Heart left ventricle (tissue), 13 donors: Measurements from ENCODE around the gene FAM3A.

Source experiments
- POLR2A ChIP-seq, 2 donors: fragments of 450-650 bp; IDR thresholded peaks; one replicate each; pipeline ENCODE4 v1.6.1; 2017; ENCODE audit warnings: antibody characterized with exemption in 2 of 2, mild to moderate bottlenecking in 2 of 2, moderate library complexity in 2 of 2
- TF ChIP-seq, protein P1 (sequence below), 12 donors: fragments of 200-600 bp; sonication (generic) in 4 of 12; IDR thresholded peaks; one replicate each; pipeline versions ENCODE4 v1.5.0 to v1.8.0; 2018 to 2022; ENCODE audit warnings: antibody characterized with exemption in 12 of 12, mild to moderate bottlenecking in 5 of 12
- donor health status: ischemic (EF 13 %, LVEDD 7.1; RV severe dilation, severe dysfunction).
- donor health status: DM: no; HTN: yes; CAD: no.
- donor health status: DM: no; HTN: no; CAD: no.
- donor health status: ischemic (EF 25% LVEDD 6.9; RV normal size, moderate dysfunction).
- donor health status: ischemic (EF 25% LVEDD 5.7; RV mildly dilated, moderate dysfunction).
- donor health status: ischemic (EF 35%, LVEDD 5.7; RV mildly dilated, moderate dysfunction).
- donor health status: nonischemic (EF 11% LVEDD 7.7; RV severe dilation, severe dysfunction).
- donor health status: DM: yes; HTN: yes; CAD: no.
- donor health status: PGD.
- donor health status: ischemic (EF 29% LVEDD 5.4; RV normal size, mild dysfunction).
- donor health status: nonischemic (EF 23%, LVEDD 6.1; RV moderate dilation, normal function).

GRCh38 chrX:154546354-154547244 lies 30.6 kb upstream of the FAM3A start, which contains the start of gene G6PD:
- TF ChIP-seq, protein P1, sequence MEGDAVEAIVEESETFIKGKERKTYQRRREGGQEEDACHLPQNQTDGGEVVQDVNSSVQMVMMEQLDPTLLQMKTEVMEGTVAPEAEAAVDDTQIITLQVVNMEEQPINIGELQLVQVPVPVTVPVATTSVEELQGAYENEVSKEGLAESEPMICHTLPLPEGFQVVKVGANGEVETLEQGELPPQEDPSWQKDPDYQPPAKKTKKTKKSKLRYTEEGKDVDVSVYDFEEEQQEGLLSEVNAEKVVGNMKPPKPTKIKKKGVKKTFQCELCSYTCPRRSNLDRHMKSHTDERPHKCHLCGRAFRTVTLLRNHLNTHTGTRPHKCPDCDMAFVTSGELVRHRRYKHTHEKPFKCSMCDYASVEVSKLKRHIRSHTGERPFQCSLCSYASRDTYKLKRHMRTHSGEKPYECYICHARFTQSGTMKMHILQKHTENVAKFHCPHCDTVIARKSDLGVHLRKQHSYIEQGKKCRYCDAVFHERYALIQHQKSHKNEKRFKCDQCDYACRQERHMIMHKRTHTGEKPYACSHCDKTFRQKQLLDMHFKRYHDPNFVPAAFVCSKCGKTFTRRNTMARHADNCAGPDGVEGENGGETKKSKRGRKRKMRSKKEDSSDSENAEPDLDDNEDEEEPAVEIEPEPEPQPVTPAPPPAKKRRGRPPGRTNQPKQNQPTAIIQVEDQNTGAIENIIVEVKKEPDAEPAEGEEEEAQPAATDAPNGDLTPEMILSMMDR (IDR thresholded peaks at IDR 0.05) = peak in 1 of 12 donors; percentile 9
- peak in 1 of 2 donors; percentile 30 for TF ChIP-seq POLR2A (IDR thresholded peaks at IDR 0.05)
